Colonic mucosa (tissue), 4 donors: ENCODE results near the gene MAPK1. TPM values are rescaled to one million over a fixed set of nuclear protein-coding genes. Genes with fewer than 3 reads are reported as not detected.

Experiments used
- DNase-seq: peaks from one replicate; pipeline ENCODE4 v3.0.0-alpha.2; 2020
- H3K27ac ChIP-seq: fragments of 200-600 bp; one replicate; pipeline ENCODE4 v1.8.0; 2021
- H3K27me3 ChIP-seq: fragments of 200-600 bp; one replicate; pipeline ENCODE4 v1.8.0; 2021
- H3K36me3 ChIP-seq: fragments of 200-600 bp; one replicate; pipeline ENCODE4 v1.8.0; 2021
- H3K4me1 ChIP-seq: fragments of 200-600 bp; one replicate; pipeline ENCODE4 v1.8.0; 2021; ENCODE audit warnings: mild to moderate bottlenecking
- H3K4me3 ChIP-seq: fragments of 200-600 bp; one replicate; pipeline ENCODE4 v1.8.0; 2021
- H3K9ac ChIP-seq, 2 donors: one replicate each; pipeline ENCODE4 v1.7.0; 2013; ENCODE audit warnings: control low read depth in 2 of 2, low read depth in 2 of 2, low read length in 2 of 2
- H3K9me3 ChIP-seq: fragments of 200-600 bp; one replicate; pipeline ENCODE4 v1.8.0; 2021
- CTCF ChIP-seq: fragments of 200-600 bp; IDR thresholded peaks from one replicate; pipeline ENCODE4 v1.8.0; 2022; ENCODE audit warnings: antibody characterized with exemption, mild to moderate bottlenecking
- intact Hi-C: fragments of 100-400 bp; cut with DNase I; formaldehyde crosslinking; loops from one replicate; pipeline ENCODE4 v1.14.1; 2022
- total RNA-seq, 2 donors: library from RNA; stranded (reverse); fragmentation: NEBNext Ultra II Directional in 1 of 2; extraction: Animal tissue kit (Norgen Biotek cat#: 25700) in 1 of 2; gene quantifications; one replicate each; pipeline ENCODE4 v1.2.1, GENCODE V29; 2021
- donor health status: healthy.
- donor health status: DM: no; HTN: no; CAD: no.
- donor health status: DM: no; HTN: no; CAD: no.

MAPK1 gene
- total RNA-seq, 2 donors from 2014 or later = 140 to 147 TPM

GRCh38 chr22:21835378-21835777, 32.1 kb downstream of the MAPK1 start:
- TF ChIP-seq CTCF = no peak
- no peaks in the 10 kb centered on the region for H3K4me1 ChIP-seq
- H3K9ac ChIP-seq = no peak overlapping the region
- H3K4me3 ChIP-seq = no peak overlapping the region
- intact Hi-C loops = no loop called here
- no peak overlapping the region for H3K27ac ChIP-seq
- no peaks in the 10 kb centered on the region for H3K27me3 ChIP-seq
- no peak for DNase-seq
- no peaks in the 10 kb centered on the region for H3K9me3 ChIP-seq
- H3K36me3 ChIP-seq = no peaks in the 10 kb centered on the region

GRCh38 chr22:21834869-21835268, 32.6 kb downstream of the MAPK1 start:
- TF ChIP-seq CTCF = no peak
- H3K9me3 ChIP-seq = no peaks in the 10 kb centered on the region
- H3K27ac ChIP-seq = no peak overlapping the region
- no peak overlapping the region for H3K4me3 ChIP-seq
- no peaks in the 10 kb centered on the region for H3K4me1 ChIP-seq
- H3K27me3 ChIP-seq = no peaks in the 10 kb centered on the region
- no peak overlapping the region for H3K9ac ChIP-seq
- no peak for DNase-seq
- H3K36me3 ChIP-seq = no peaks in the 10 kb centered on the region
- intact Hi-C loops = no loop called here

DNA sequence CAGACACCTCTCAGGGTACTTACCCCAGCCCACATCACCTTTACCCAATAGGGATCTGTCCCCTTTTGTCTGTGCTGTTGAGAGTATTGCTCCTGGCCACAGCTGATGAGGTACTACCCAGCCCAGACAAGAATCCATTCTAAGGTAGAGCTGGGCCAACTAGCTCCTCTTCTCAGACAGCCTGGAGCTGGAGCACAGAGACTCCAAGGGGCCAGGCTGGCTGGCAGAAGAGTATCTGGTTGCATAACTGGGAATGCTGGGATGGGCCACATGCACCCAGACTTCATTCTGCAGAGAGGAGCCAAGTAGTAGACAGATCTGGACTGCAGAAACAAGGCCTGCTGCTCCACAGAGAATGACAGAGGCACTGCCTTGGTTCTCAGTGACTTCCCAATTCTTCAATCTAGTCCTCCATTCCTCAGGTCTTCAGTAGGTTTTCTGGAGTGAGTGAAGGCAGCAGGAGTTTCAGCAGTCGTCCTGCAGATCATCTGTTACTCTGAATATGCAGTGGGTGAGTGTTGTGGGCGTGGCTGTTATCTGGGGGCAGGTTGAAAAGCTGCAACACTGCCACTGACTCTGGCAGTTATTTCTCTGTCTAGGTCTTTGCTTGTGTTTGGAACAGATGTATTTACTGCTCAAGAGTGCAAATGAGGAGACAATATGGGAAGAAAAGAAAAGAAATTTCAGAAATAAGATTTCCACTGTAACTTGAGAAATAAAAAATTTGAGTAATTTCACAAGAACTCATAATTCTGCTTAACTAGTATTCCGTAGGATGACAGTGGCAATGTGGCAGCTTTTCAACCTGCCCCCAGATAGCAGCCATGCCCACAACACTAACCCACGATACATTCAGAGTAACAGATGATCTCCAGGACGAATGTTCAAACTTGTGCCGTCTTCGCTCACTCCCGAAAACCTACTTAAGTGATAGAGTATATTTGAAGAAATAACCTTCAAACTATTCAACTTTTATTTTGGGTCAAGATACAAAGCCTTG, 34.9 kb downstream of the MAPK1 start:
- Histone ChIP-seq H3K4me1 (no peaks in the 10 kb centered on the region), H3K27me3 (no peaks in the 10 kb centered on the region), H3K9me3 (no peaks in the 10 kb centered on the region), H3K27ac (no peak overlapping the region), H3K36me3 (no peaks in the 10 kb centered on the region), H3K9ac (no peak overlapping the region), H3K4me3 (no peak overlapping the region)
- TF ChIP-seq CTCF = no peak
- no peak for DNase-seq
- intact Hi-C loops = no loop called here

GRCh38 chr22:21829523-21829922, 37.9 kb downstream of the MAPK1 start:
- Histone ChIP-seq H3K36me3 (no peaks in the 10 kb centered on the region), H3K9ac (no peak overlapping the region), H3K27ac (no peak overlapping the region), H3K27me3 (no peaks in the 10 kb centered on the region), H3K9me3 (no peaks in the 10 kb centered on the region), H3K4me3 (no peak overlapping the region), H3K4me1 (no peaks in the 10 kb centered on the region)
- TF ChIP-seq CTCF = no peak
- intact Hi-C loops = no loop called here
- DNase-seq = no peak

DNA sequence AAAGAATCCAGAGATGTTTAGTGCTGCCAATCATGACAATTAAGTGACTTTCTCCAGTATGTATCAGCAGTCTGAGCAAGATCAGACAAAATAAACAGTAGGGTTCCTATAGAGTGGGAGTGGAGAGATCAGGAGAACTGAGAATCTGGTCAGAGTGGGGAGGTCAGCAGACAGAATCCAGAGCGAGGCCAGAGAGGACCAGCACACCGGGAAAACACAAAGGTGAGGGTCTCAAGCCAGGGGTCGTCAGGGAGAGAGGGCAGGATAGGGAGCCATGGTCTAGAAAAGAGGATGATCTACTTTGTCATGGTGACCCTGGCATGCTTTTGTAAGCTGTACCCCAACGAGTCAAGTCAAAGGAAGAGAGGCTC, 39.2 kb downstream of the MAPK1 start:
- Histone ChIP-seq H3K36me3 (no peaks in the 10 kb centered on the region), H3K9me3 (no peaks in the 10 kb centered on the region), H3K9ac (no peak overlapping the region), H3K4me1 (no peaks in the 10 kb centered on the region), H3K27me3 (no peaks in the 10 kb centered on the region), H3K27ac (no peak overlapping the region), H3K4me3 (no peak overlapping the region)
- intact Hi-C loops = no loop called here
- TF ChIP-seq CTCF = no peak
- DNase-seq = no peak
